HL-60/S4 (cell line): Measurements from ENCODE around the gene CYTH3.
"Not testable (repeated sequence)": the region's sequence is repeated elsewhere in the genome, so short reads cannot be mapped to it uniquely, and the experiment has no call there.

ENCODE experiments used
- in situ Hi-C: fragments of 300-500 bp; cut with MboI; formaldehyde crosslinking; loops from 2 replicates; pipeline ENCODE4 v1.14.3; 2022; ENCODE audit warnings: low sequenced_read_pairs

Gene CYTH3

GRCh38 chr7:6234384-6234783, 38.0 kb downstream of the CYTH3 start:
- in situ Hi-C loops, result no loop called here

DNA sequence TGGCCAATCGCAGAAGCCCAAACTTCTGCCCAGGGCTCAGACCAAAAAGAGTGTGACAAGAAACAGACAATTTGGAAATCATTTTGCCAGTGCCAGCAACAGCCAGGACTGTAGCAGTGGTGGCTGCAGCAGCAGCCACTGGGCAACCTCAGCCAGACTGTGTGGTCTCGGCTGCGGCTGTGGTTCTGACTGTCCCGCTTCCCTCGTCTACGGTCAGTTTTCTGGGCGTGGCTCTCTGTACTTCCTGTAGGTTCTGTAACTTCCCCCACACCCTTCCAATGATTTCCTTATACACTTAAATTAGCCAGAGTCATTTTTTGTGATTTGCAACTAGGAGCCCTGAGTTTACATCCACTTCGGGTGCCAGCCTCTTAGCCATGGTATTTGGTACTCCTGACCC, 39.9 kb downstream of the CYTH3 start:
- in situ Hi-C loops, result no loop called here

- in situ Hi-C loops, result no loop called here
Observed at GRCh38 chr7:6232116-6232515, 40.3 kb downstream of the CYTH3 start.

DNA sequence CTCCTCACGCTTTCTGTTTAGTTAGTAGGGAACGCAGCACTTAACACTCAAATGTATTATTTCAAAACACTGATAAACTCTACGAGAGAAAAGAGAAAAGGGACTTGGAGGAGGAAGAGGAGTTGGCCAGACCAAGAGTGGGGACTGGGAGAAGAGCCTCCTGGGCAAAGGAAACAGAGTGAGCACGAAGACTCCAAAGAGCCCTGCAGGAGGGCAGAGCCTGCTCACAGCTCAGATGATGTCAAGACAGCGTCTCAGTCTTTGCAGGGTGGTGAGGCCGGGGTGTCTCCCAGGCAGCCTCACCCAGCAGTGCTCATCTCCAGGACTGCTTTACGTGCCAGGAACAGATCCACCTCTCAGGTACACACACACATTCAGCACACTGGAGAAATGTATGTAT, 41.2 kb downstream of the CYTH3 start:
- in situ Hi-C loops, result no loop called here

- in situ Hi-C loops, result not testable (repeated sequence)
Observed at GRCh38 chr7:6229284-6229683, 43.1 kb downstream of the CYTH3 start.

- in situ Hi-C loops, result no loop called here
Observed at GRCh38 chr7:6228361-6229229, 43.8 kb downstream of the CYTH3 start.

GRCh38 chr7:6227294-6227846, 45.1 kb downstream of the CYTH3 start:
- in situ Hi-C loops, result no loop called here

DNA sequence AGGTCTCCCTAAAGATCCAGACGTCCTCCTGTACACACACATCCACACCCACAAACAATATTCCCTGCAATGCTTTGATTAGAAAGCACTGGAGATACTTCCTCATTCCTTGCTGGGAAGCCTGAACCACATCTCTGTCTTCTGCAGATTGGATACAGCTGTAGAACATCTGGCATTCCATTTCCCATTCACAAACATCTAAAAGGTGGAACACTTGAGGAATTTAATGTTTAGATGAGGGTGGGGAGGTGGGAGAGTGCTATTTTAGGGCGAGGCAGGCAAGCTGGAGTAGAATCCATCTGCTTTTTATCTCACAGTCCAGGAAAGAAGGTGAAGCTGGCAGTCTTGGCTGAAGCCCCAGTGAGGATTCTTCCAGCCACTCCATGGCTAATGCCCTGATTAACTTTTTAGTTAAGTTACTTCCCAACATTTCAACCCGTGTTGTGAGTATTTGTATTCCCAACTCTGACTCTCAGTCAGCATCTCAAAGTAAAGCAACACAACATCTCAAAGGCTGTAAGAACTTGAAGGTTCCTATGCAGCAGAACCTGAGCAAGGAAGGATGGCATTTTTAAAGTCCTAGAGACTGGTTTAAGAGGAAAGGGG, 46.1 kb downstream of the CYTH3 start:
- in situ Hi-C loops, result no loop called here

DNA sequence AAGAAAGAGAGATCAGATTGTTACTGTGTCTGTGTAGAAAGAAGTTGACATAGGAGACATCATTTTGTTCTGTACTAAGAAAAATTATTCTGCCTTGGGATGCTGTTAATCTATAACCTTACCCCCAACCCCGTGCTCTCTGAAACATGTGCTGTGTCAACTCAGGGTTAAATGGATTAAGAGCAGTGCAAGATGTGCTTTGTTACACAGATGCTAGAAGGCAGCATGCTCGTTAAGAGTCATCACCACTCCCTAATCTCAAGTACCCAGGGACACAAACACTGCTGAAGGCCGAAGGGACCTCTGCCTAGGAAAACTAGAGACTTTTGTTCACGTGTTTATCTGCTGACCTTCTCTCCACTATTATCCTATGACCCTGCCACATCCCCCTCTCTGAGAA, 49.0 kb downstream of the CYTH3 start:
- in situ Hi-C loops, result not testable (repeated sequence)

DNA sequence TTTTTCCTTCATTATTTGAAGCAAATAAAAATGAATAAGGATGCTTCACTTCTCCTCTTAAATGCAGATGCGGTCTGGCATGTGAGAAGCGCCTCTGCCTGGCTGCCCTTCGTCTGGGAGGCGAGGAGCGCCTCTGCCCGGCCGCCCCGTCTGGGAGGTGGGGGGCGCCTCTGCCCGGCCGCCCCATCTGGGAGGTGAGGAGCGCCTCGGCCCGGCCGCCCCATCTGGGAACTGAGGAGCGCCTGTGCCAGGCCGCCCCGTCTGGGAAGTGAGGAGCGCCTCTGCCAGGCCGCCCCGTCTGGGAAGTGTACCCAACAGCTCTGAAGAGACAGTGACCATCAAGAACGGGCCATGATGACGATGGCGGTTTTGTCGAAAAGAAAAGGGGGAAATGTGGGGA, 49.4 kb downstream of the CYTH3 start:
- in situ Hi-C loops, result not testable (repeated sequence)

GRCh38 chr7:6221340-6222319, 50.8 kb downstream of the CYTH3 start:
- in situ Hi-C loops, result no loop called here

DNA sequence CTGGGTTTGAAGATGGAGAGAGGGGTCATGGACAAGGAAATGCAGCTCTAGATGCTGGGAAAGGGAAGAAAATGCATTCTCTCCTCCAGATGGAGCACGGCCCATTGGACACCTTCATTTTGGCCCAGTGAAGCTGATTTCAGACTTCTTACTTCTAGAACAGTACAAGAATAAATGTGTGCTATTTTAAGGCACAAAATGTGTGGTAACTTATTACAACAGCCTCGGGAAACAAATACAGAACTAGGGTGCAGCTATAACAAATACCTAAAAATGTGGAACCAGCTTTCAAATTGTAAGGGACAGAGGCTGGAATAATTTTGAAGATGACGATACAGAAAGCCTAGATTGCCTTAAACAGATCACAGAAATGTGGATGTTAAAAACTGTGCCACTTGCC, 54.1 kb downstream of the CYTH3 start:
- in situ Hi-C loops, result no loop called here

DNA sequence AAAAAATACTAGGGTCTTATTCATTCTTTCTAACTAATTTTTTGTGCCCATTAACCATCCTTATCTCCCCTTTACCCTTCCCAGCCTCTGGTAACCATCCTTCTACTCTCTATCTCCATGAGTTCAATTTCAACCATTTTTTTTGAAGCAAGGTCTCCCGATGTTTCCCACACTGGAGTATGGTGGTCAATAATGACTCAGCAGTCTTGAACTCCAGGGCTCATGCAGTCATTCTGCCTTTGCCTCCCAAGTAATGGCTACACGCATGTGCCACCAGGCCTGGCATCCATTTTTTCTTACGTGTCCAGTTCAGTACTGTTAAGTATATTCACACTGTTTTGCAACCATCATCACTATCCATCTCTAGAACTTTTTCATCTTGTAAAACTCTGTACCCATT, 60.4 kb downstream of the CYTH3 start:
- in situ Hi-C loops, result no loop called here

GRCh38 chr7:6210621-6211372, 61.6 kb downstream of the CYTH3 start:
- in situ Hi-C loops, result no loop called here

DNA sequence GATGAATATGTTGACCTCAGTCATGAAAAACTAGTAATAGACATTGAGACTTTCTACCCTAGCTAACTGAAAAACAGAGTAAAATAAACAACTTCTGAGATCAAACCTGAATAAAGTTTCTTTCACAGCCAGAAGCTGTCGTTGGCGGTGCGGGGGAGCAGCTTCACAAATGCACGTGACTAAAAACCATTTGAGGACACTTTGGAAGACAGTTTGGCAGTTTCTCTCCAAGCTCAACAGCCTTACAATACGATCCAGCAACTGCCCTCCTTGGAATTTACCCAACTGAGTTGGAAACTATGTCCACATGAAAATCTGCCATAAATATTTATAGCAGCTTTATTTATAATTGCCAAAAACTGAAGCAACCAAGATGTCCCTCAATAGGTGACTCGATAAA, 63.1 kb downstream of the CYTH3 start:
- in situ Hi-C loops, result no loop called here

GRCh38 chr7:6208573-6209328, 63.7 kb downstream of the CYTH3 start:
- in situ Hi-C loops, result no loop called here

GRCh38 chr7:6205971-6206660, 66.3 kb downstream of the CYTH3 start:
- in situ Hi-C loops, result no loop called here

DNA sequence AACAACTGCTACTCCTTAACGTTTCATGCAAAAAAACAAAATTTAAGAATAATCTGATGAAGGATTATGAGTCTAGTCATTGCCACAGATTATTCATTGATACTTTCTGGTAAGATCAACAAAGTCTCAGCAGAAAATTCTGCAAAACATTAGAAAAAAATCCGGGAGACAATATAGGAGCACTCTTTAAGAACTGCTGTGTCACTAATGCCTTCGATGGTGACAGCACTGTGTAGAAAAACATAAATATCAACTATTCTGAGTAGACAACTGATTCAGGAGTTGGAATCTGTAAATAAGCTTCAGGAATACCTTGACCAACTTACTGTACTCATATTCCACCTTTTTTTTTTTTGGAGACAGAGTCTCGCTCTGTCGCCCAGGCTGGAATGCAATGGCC, 69.0 kb downstream of the CYTH3 start:
- in situ Hi-C loops, result no loop called here

GRCh38 chr7:6202117-6202516, 70.3 kb downstream of the CYTH3 start:
- in situ Hi-C loops, result no loop called here
